Activated naive CD4-positive, alpha-beta T cell treated with anti-CD3 and anti-CD28 coated beads, Interleukin-2, amount 50 U/mL, for 72 hours (primary cell): Measurements from ENCODE around the gene VKORC1. TPM values are rescaled to one million over a fixed set of nuclear protein-coding genes. Genes with fewer than 3 reads are reported as not detected.
"Not testable (repeated sequence)": the region's sequence is repeated elsewhere in the genome, so short reads cannot be mapped to it uniquely, and the experiment has no call there.

Experiments
- ATAC-seq, 2 donors: fragments of 150-1000 bp; cut with Tn5 transposase; 2 replicates each; pipeline ENCODE4 v1.10.0; 2021; ENCODE audit warnings: mild to moderate bottlenecking in 2 of 2, moderate library complexity in 2 of 2
- DNase-seq, 2 donors: peaks; one replicate each; pipeline ENCODE4 v3.0.0; 2021 to 2022; ENCODE audit warnings: low spot score in 2 of 2
- H3K27ac Mint-ChIP-seq, 2 donors: one replicate each; pipeline ENCODE4 v1.8.0; 2022; ENCODE audit warnings: mild to moderate bottlenecking in 2 of 2, mixed read lengths in 2 of 2
- H3K36me3 Mint-ChIP-seq, 2 donors: one replicate each; pipeline ENCODE4 v1.8.0; 2022; ENCODE audit warnings: mixed read lengths in 2 of 2
- H3K9me3 Mint-ChIP-seq, 2 donors: one replicate each; pipeline ENCODE4 v1.8.0; 2022; ENCODE audit warnings: mixed read lengths in 2 of 2
- total RNA-seq, 2 donors: library from RNA; stranded (reverse); gene quantifications; one replicate each; pipeline ENCODE4 v1.2.3, GENCODE V29; 2022

Gene VKORC1
- total RNA-seq: 10 to 100 TPM; 41.4 to 91.4 TPM

- Mint-ChIP-seq H3K9me3 (no peaks in the 10 kb centered on the region), H3K36me3 (peaks cover 7 to 15% of the 10 kb centered on the region in 2 donors), H3K27ac (peak within 1 kb of the TSS; percentile 95 to 97)
- DNase-seq (peak; percentile 87 to 90), ATAC-seq (peak; percentile 91)
Observed at GRCh38 chr16:31094424-31095120, at the start of gene VKORC1. Gene VKORC1 (minus strand): TSS chr16:31094797. CDS start chr16:31094729, 68 bp downstream.

- ATAC-seq (no peak), DNase-seq (no peak)
- Mint-ChIP-seq H3K27ac (peak overlapping the region in 1 of 2 donors; percentile 79), H3K9me3 (no peaks in the 10 kb centered on the region), H3K36me3 (no peaks in the 10 kb centered on the region)
Observed at GRCh38 chr16:31143694-31144148, 49.1 kb upstream of the VKORC1 start.

GRCh38 chr16:31143011-31143693, 48.6 kb upstream of the VKORC1 start:
- ATAC-seq (no peak), DNase-seq (no peak)
- Mint-ChIP-seq H3K9me3 (no peaks in the 10 kb centered on the region), H3K36me3 (no peaks in the 10 kb centered on the region), H3K27ac (peak overlapping the region in 1 of 2 donors; percentile 79)

GRCh38 chr16:31142109-31143010, 47.8 kb upstream of the VKORC1 start:
- H3K36me3 Mint-ChIP-seq: no peaks in the 10 kb centered on the region
- peak overlapping the region; percentile 65 to 81 for H3K27ac Mint-ChIP-seq
- ATAC-seq (peak; percentile 86 to 96), DNase-seq (peak; percentile 98 to 99)
- no peaks in the 10 kb centered on the region for H3K9me3 Mint-ChIP-seq

GRCh38 chr16:31141489-31142108, 47.0 kb upstream of the VKORC1 start:
- Mint-ChIP-seq H3K36me3 (no peaks in the 10 kb centered on the region), H3K27ac (peak overlapping the region; percentile 65 to 81), H3K9me3 (no peaks in the 10 kb centered on the region)
- ATAC-seq (peak in 1 of 2 donors; percentile 1), DNase-seq (peak in 1 of 2 donors; percentile 19)

DNA sequence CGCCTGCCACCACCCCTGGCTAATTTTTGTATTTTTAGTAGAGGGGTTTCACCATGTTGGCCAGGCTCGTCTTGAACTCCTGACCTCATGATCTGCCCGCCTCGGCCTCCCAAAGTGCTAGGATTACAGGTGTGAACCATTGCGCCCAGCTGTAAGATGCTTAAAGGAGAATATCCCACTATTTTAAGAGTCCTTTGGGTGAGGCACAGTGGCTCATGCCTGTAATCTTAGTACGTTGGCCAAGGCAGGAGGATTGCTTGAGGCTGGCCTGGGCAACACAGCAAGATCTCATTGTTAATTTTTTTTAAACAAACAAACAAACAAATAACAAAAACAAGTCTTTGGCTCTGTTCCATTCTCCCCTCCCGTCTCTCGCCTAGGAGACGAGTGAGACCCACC, 46.5 kb upstream of the VKORC1 start:
- DNase-seq, ATAC-seq, H3K36me3 Mint-ChIP-seq, H3K9me3 Mint-ChIP-seq: not testable (repeated sequence)
- peak overlapping the region in 1 of 2 donors; percentile 81 for H3K27ac Mint-ChIP-seq

GRCh38 chr16:31138621-31139578, 44.3 kb upstream of the VKORC1 start:
- Mint-ChIP-seq H3K36me3 (no peaks in the 10 kb centered on the region), H3K27ac (no peak overlapping the region), H3K9me3 (no peaks in the 10 kb centered on the region)
- DNase-seq: no peak
- ATAC-seq: no peak

GRCh38 chr16:31136822-31137499, 42.4 kb upstream of the VKORC1 start:
- not testable (repeated sequence) for H3K27ac Mint-ChIP-seq, H3K9me3 Mint-ChIP-seq, DNase-seq, H3K36me3 Mint-ChIP-seq, ATAC-seq

DNA sequence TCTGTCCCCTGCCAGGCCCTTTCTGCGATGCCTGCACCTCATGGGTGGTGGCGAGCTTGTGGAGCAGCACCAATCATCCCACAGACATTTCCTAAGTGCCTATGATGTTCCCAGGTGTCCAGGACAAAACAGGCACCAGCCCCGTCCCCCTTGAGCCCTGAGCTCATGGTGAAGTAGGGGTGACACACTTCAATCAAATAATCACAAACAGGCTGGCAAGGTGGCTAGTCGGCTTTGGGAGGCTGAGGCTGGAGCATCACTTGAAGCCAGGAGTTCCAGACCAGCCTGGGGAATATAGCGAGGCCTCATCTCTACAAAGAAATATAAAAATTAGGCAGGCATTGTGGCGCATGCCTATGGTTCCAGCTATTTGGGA, 41.7 kb upstream of the VKORC1 start:
- Mint-ChIP-seq H3K9me3 (no peaks in the 10 kb centered on the region), H3K36me3 (no peaks in the 10 kb centered on the region), H3K27ac (no peak overlapping the region)
- ATAC-seq: no peak
- DNase-seq: no peak

GRCh38 chr16:31135535-31136286, 41.1 kb upstream of the VKORC1 start, which contains the start of gene PRSS8:
Gene PRSS8 (minus strand): TSS chr16:31135727. CDS start chr16:31135498, 229 bp downstream.
- DNase-seq (no peak), ATAC-seq (no peak)
- Mint-ChIP-seq H3K27ac (no peak within 1 kb of the TSS), H3K36me3 (no peaks in the 10 kb centered on the region), H3K9me3 (no peaks in the 10 kb centered on the region)

DNA sequence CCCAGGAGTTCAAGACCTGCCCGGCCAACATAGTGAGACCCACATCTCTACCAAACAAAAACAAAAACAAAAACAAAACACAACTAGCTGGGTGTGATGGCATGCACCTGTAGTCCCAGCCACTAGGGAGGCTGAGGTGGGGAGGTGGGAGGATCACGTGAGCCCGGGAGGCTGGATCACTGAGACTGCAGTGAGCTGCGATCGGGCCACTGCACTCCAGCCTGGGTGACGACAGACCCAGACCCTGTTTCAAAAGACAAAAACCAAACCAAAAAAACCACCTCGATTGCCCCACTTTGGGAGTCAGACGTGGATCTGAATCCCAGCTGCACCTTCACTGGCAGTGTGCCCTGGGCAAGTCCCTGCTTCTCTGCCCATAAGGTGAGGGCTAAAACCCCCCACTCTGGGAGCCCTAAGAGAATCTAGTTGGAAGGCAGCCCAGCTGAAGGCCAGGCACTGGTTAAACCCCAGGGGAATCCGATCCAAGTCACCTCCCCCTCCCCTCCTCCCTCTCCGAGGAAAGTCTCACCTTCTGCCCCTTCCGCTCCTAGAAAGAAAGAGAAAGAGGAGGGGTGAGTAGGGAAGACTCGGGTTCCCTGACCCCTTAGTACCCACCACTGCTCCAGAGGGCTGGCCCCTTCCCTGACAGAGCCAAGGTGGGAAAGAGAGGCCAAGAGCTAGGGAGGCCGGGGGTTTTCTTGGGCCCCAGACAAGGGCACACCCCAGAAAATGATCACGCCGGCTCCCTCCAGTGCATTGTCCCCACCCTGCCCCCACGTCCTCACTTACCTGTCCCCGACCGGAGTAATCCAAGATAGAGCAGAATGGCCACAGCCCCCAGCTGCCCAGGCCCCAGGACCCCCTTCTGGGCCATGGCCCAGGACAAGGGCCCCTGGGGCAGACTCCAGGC, 40.3 kb upstream of the VKORC1 start:
- Mint-ChIP-seq H3K36me3 (no peaks in the 10 kb centered on the region), H3K27ac (no peak overlapping the region)
- ATAC-seq: no peak

GRCh38 chr16:31134091-31134571, 39.5 kb upstream of the VKORC1 start:
- ATAC-seq (no peak), DNase-seq (no peak)
- Mint-ChIP-seq H3K9me3 (no peaks in the 10 kb centered on the region), H3K27ac (peak overlapping the region; percentile 15 to 81), H3K36me3 (no peaks in the 10 kb centered on the region)

More for the DNA sequence above, 40.3 kb upstream of the VKORC1 start:
- no peaks in the 10 kb centered on the region for H3K9me3 Mint-ChIP-seq
- no peak for DNase-seq

DNA sequence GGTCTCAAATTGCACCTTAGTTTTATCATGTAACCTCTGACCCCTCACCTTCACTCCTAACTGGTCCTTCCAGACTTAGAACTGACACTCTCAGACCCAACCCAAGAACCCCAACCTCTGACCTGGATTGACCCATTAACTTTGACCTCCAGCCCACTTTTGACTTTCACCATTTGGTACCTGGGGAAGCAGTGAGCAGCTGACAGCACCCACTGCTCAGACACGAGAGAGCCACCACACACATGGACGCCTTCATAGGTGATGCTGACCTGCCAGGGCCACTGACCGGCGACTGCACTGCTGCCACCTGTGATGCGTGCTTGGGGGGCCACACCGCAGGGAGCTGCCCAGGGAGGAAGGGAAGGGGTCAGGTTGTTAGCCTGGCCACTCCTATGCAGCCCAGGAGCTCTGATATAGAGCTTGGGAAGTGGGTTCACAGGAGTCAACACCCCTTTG, 38.5 kb upstream of the VKORC1 start:
- Mint-ChIP-seq H3K9me3 (no peaks in the 10 kb centered on the region), H3K27ac (peak overlapping the region in 1 of 2 donors; percentile 15), H3K36me3 (no peaks in the 10 kb centered on the region)
- peak in 1 of 2 donors; percentile 16 for ATAC-seq
- DNase-seq: no peak
